Osteoblast (primary cell): ENCODE data around the gene B3GNT8. TPM values are rescaled to one million over a fixed set of nuclear protein-coding genes. Genes with fewer than 3 reads are reported as not detected.

Source experiments
- DNase-seq: peaks from one replicate; pipeline ENCODE4 v3.0.0; 2011; ENCODE audit warnings: low spot score, mixed read lengths; ENCODE audit not compliant: insufficient read length; ENCODE audit errors: missing footprints
- H2AFZ ChIP-seq: 2 replicates; pipeline ENCODE4 v1.6.0; 2011; ENCODE audit warnings: mild to moderate bottlenecking, low read length
- H3K27ac ChIP-seq: 2 replicates; pipeline ENCODE4 v1.5.1; 2011; ENCODE audit warnings: mild to moderate bottlenecking, low read depth, low read length, moderate library complexity
- H3K27me3 ChIP-seq: 2 replicates; pipeline ENCODE4 v1.6.0; 2012; ENCODE audit warnings: mild to moderate bottlenecking, control low read depth, inconsistent platforms, low read length, moderate library complexity; ENCODE audit not compliant: insufficient read depth
- H3K36me3 ChIP-seq: 2 replicates; pipeline ENCODE4 v1.5.1; 2011; ENCODE audit warnings: mild to moderate bottlenecking, low read length, control low read depth, moderate library complexity; ENCODE audit not compliant: insufficient read depth
- H3K4me1 ChIP-seq: 2 replicates; pipeline ENCODE4 v1.5.1; 2011; ENCODE audit warnings: mild to moderate bottlenecking, low read length, control low read depth, moderate library complexity; ENCODE audit not compliant: insufficient read depth
- H3K4me2 ChIP-seq: 2 replicates; pipeline ENCODE4 v1.6.0; 2011; ENCODE audit warnings: mild to moderate bottlenecking, low read length; ENCODE audit not compliant: insufficient read depth
- H3K4me3 ChIP-seq: fragments of 200-600 bp; sonication (generic); 3 replicates; pipeline ENCODE4 v1.5.1; 2012; ENCODE audit warnings: mild to moderate bottlenecking, low read length, inconsistent platforms; ENCODE audit not compliant: insufficient read depth
- H3K79me2 ChIP-seq: 2 replicates; pipeline ENCODE4 v1.6.0; 2012; ENCODE audit warnings: mild to moderate bottlenecking, low read length, control low read depth, inconsistent platforms; ENCODE audit not compliant: insufficient read depth
- H3K9me3 ChIP-seq: 2 replicates; pipeline ENCODE4 v1.5.1; 2011; ENCODE audit warnings: low read depth, low read length, control low read depth
- H4K20me1 ChIP-seq: 2 replicates; pipeline ENCODE4 v1.6.0; 2012; ENCODE audit warnings: mild to moderate bottlenecking, low read length, control low read depth; ENCODE audit not compliant: insufficient read depth
- CTCF ChIP-seq: IDR thresholded peaks from 2 replicates; pipeline ENCODE4 v1.5.1; 2011; ENCODE audit warnings: mild to moderate bottlenecking, low read depth, low read length, moderate library complexity; ENCODE audit errors: extremely low read depth
- total RNA-seq: library from RNA; depleted of rRNA; stranded (reverse); fragments of >200 nt; gene quantifications from 2 replicates; pipeline ENCODE4 v1.2.3, GENCODE V29; 2012

B3GNT8 gene
- total RNA-seq, 1 donor: 0.72 TPM

- TF ChIP-seq CTCF: no peak
- Histone ChIP-seq H3K9me3 (no peaks in the 10 kb centered on the region), H3K4me3 (no peak overlapping the region), H4K20me1 (peaks cover 7% of the 10 kb centered on the region), H2AFZ (no peak overlapping the region), H3K4me2 (no peak overlapping the region), H3K27me3 (no peaks in the 10 kb centered on the region), H3K4me1 (peaks cover 5% of the 10 kb centered on the region), H3K27ac (no peak overlapping the region), H3K79me2 (peaks cover 3% of the 10 kb centered on the region), H3K36me3 (peaks cover 20% of the 10 kb centered on the region)
- DNase-seq: peak; percentile 19
Measured at GRCh38 chr19:41434450-41434849, 7.3 kb upstream of the B3GNT8 start.

GRCh38 chr19:41433171-41433570 is 6.0 kb upstream of the B3GNT8 start:
- H3K27me3 ChIP-seq: no peaks in the 10 kb centered on the region
- no peaks in the 10 kb centered on the region for H3K4me1 ChIP-seq
- no peak overlapping the region for H3K4me3 ChIP-seq
- H3K4me2 ChIP-seq: no peak overlapping the region
- TF ChIP-seq CTCF: no peak
- DNase-seq: peak; percentile 62
- peaks cover 7% of the 10 kb centered on the region for H4K20me1 ChIP-seq
- no peaks in the 10 kb centered on the region for H3K9me3 ChIP-seq
- peaks cover 20% of the 10 kb centered on the region for H3K36me3 ChIP-seq
- H2AFZ ChIP-seq: no peak overlapping the region
- no peak overlapping the region for H3K27ac ChIP-seq
- H3K79me2 ChIP-seq: peaks cover 3% of the 10 kb centered on the region

- H4K20me1 ChIP-seq: peaks cover 7% of the 10 kb centered on the region
- peaks cover 4% of the 10 kb centered on the region for H3K4me1 ChIP-seq
- no peak overlapping the region for H3K4me3 ChIP-seq
- H3K27me3 ChIP-seq: no peaks in the 10 kb centered on the region
- DNase-seq: peak; percentile 90
- H3K4me2 ChIP-seq: no peak overlapping the region
- peaks cover 15% of the 10 kb centered on the region for H3K36me3 ChIP-seq
- no peaks in the 10 kb centered on the region for H3K9me3 ChIP-seq
- no peak overlapping the region for H3K27ac ChIP-seq
- no peak overlapping the region for H2AFZ ChIP-seq
- no peaks in the 10 kb centered on the region for H3K79me2 ChIP-seq
- peak; percentile 43 for TF ChIP-seq CTCF
Measured at GRCh38 chr19:41431426-41432386, 4.5 kb upstream of the B3GNT8 start.

GRCh38 chr19:41430922-41431321 is 3.7 kb upstream of the B3GNT8 start:
- peaks cover 7% of the 10 kb centered on the region for H4K20me1 ChIP-seq
- H3K79me2 ChIP-seq: no peaks in the 10 kb centered on the region
- H3K36me3 ChIP-seq: peaks cover 11% of the 10 kb centered on the region
- H3K4me3 ChIP-seq: no peak overlapping the region
- H2AFZ ChIP-seq: no peak overlapping the region
- H3K27me3 ChIP-seq: no peaks in the 10 kb centered on the region
- H3K4me2 ChIP-seq: no peak overlapping the region
- H3K9me3 ChIP-seq: no peaks in the 10 kb centered on the region
- TF ChIP-seq CTCF: no peak
- H3K4me1 ChIP-seq: peaks cover 4% of the 10 kb centered on the region
- H3K27ac ChIP-seq: no peak overlapping the region
- DNase-seq: peak; percentile 65
